Measurements from ENCODE around the gene IQCE.

Gene IQCE

GRCh38 chr7:2613098-2613930 lies 54.5 kb downstream of the IQCE start:
- DNase-seq (ENCODE audit: low read depth in 3 of 3, low spot score in 1 of 3) = no peak

GRCh38 chr7:2613931-2614600 lies 55.3 kb downstream of the IQCE start:
- no peak for DNase-seq (ENCODE audit: low read depth in 3 of 3, low spot score in 1 of 3)

DNA sequence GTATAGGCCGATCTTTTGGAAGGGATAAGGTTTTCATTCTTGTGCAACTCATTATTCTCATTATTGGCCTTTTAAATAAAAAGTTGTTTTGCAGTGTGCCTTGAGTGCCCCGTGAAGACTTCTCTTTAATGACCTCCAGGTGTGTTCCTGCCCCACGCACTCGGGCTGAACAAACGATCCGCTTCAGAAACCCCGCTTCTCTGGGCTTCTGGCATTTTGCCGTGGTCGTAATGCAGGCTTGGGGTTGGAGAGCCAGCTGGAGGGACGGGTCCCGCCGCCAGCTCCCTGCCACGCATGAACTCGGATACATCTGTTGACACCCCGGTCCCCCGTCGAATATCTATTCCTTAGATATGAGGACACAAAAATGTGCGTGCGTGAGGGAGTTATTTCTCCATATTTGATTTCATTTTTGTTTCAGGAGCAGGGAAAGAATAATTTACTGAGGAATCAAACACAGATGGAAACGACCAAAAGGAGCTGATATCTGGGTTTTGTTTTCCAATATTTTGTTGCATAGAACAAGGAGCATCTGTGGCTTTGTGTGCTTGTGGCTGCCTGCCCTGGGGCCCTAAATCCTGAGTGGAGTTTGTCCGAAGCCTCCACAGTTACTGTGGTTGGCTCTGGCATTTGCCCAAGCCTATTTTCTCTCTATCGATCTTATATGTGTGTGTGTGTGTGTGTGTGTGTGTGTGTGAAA lies 56.0 kb downstream of the IQCE start:
- DNase-seq (ENCODE audit: low read depth in 3 of 3, low spot score in 1 of 3) = no peak

DNA sequence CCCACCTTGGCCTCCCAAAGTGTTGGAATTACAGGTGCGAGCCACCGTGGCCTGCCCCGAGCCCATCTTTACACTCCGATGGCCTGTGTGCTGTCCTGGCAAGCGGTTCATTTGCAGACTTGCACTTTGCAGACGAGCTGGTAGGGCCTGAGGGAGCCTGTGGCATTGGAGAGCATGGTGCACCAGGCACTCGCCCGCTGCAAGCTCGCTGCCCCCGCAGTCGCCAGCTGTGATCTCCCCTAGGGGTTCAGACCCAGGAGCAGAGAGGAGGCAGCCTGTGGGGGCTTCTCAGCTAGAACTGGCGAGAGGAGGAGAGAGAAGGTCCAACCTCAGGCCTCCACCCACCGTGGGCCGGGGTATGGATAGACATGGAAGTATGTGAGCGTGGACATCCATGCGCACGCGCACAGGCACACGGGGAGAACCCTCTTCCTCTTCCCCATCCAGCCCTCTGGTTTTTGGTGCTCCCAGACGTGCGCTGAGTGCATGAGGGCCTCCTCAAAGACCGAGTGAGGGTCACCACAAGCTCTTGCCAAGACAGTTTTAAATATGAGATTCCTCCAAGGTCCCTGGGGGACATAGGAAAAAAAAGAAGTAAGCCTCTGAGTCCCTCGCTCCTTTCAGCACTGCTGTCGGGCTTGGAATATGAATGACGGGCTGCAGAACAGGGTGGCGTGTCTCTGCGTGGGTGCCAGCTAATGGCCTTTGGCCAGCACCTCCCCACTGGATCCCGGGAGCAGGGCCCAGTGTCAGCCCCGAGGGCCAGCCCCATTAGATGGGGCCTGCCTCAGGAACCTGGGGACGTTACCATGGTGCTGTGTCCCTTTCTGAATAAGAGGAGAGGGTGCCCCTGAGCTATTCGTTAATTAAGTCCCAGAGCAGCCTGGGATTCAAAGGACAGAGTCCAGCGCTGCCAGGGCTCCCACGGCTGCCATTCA lies 57.9 kb downstream of the IQCE start:
- DNase-seq (ENCODE audit: low read depth in 3 of 3, low spot score in 1 of 3) = no peak

GRCh38 chr7:2617325-2617905 lies 58.6 kb downstream of the IQCE start:
- no peak for DNase-seq (ENCODE audit: low read depth in 3 of 3, low spot score in 1 of 3)

GRCh38 chr7:2619116-2619515 lies 60.3 kb downstream of the IQCE start:
- no peak for DNase-seq (ENCODE audit: low read depth in 3 of 3, low spot score in 1 of 3)

- DNase-seq (ENCODE audit: low read depth in 3 of 3, low spot score in 1 of 3) = no peak
Measured at GRCh38 chr7:2621061-2621828, 62.5 kb downstream of the IQCE start.

DNA sequence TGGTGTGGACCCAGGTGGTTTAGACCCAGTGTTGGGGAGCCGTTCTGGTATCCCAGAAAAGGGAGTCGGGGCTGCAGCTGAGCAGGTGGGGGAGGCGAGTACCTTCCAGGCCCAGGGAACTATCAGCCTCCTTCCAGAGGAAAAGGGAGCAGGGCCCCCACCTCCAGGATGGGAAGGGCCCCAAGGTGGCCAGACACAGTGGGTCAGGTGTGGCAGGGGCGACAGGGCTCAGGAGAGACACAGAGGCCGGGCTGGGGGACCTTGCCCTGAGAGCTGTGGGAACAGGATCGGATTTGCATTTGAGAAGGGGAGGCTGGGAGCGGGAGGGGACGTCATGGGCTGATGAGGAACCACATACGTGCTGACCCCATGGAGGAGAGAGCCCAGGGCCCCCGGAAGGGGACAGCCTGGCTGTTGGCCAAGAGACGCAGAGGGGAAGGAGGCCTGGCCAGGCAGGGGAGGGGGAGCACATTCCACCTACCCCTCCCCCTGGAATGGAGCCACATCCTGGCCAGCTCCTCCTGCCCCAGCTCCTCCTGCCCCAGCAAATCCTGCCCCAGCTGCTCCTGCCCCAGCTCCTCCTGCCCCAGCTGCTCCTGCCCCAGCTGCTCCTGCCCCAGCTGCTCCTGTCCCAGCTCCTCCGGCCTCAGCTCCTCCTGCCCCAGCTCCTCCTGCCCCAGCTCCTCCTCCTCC lies 63.3 kb downstream of the IQCE start:
- DNase-seq (ENCODE audit: low read depth in 3 of 3, low spot score in 1 of 3) = no peak

- DNase-seq (ENCODE audit: low read depth in 3 of 3, low spot score in 1 of 3) = no peak
Measured at GRCh38 chr7:2622869-2623697, 64.3 kb downstream of the IQCE start.

- DNase-seq (ENCODE audit: low read depth in 3 of 3, low spot score in 1 of 3) = no peak
Measured at GRCh38 chr7:2623698-2624014, 64.9 kb downstream of the IQCE start.

- DNase-seq (ENCODE audit: low read depth in 3 of 3, low spot score in 1 of 3) = no peak
Measured at GRCh38 chr7:2624293-2624886, 65.6 kb downstream of the IQCE start.

DNA sequence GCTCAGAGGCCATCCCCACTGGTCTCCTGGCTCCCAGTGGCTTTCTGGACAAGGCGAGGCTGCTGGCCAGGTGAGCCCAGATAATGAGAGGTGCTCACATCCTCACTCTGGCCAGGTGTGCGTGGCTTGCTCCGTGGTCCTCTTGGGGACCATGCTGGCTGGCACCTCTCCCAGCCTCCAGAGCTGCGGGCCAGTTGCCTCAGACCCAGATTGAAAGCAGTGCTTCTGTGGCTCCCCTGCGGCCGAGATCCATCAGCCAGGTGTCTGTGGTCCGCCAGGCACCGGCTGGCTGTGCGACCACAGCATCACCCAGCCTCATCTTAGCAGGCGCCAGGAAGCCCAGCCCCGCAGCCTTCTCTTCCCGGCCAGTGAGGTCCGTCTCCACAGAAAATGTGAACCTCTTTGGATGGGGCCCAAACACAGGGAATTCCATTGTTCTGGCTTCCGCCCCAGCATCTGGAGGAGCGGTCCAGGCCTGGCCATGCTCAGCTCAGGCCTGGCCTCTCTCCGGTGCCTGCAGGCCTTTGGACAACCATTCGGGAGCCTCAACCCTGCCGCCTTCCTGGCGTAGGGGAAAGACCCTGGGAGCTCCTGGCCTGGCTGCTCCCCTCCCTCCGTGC lies 67.8 kb downstream of the IQCE start:
- no peak for DNase-seq (ENCODE audit: low read depth in 3 of 3, low spot score in 1 of 3)

- no peak for DNase-seq (ENCODE audit: low read depth in 3 of 3, low spot score in 1 of 3)
Measured at GRCh38 chr7:2627258-2628129, 68.7 kb downstream of the IQCE start.

DNA sequence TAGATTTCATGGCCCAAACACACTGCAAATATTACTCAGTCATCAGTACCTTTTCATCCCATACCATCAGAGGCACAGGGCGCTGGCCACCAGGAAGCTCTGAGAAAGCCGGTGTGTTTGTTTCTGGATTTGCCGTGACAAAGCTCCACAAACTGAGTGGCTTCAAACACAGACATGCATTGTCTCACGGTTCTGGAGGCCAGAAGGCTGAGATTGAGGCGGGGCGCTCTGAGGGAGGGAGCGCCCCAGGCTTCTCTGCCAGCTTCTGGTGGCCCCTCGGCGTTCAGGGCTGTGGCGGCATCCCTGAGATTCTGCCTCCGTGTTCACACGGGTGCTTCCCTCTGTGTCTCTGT lies 69.3 kb downstream of the IQCE start:
- no peak for DNase-seq (ENCODE audit: low read depth in 3 of 3, low spot score in 1 of 3)

DNA sequence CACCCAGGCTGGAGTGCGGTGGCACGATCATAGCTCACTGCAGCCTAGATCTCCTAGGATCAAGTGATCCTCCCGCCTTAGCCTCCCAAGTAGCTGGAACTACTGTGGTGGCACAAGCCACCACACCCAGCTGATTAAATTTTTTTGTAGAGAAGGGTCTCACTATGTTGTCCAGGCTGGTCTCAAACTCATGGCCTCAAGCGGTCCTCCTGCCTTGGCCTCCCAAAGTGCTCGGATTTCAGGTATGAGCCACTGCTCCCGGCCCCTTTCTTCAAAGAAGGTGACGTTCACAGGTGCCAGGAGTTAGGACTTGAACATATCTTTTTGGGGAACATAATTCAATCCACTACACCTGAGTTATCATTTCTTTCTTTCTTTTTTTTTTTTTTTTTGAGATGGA lies 70.1 kb downstream of the IQCE start:
- DNase-seq (ENCODE audit: low read depth in 3 of 3, low spot score in 1 of 3) = no peak

DNA sequence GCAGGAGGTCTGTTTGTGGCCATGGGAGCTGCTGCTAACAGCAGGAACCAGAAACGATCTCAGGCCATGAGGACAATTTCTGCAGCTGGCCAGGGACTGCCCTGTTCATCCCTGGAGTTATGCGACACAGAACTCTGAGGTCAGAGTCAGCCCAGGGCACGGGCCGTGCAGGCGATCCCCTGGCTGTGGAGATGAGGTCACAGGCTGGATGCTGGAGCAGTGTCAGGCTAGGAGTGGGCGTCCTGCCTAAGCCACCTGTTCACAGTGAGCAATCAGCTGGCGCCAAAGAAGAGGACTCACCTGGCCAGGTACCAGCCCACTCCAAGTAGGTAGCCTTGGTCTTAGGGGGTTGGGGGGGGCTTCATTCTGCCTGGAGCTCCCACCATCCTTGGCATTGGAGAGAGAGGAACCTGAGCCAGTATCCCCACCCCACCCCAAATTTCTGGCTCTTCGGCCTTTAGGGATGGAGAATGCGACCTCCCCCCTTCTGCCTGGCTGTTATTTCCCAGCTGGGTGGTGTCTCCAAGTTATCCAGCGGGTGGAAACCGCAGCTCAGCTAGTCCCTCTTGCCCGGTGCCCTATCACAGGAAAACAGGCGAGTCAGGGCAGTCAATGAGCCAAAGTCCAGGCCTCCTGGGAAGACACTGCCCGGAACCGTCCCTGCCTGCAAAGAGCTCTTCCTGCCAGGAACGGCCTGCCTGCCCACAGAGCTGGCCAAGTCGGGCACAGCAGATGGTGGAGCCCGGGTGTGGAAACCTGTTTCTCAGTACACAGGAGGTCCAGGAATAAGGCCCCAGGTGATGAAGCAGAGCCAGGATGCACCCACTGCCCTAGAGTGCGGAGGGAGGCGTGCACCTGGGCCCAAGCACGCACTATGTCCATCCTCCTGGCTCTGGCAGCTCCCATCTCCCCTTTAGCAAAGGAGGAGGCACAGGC lies 71.2 kb downstream of the IQCE start:
- DNase-seq (ENCODE audit: low read depth in 3 of 3, low spot score in 1 of 3) = no peak
